RPMI8226 (cell line): ENCODE results near the gene MRGPRX3.
A peak's percentile ranks its signal among the peaks of the same experiment; 100 is the strongest.
"Not testable (repeated sequence)": the region's sequence is repeated elsewhere in the genome, so short reads cannot be mapped to it uniquely, and the experiment has no call there.

ENCODE experiments used
- DNase-seq: peaks from one replicate; pipeline ENCODE4 v3.0.0-alpha.2; 2015

The MRGPRX3 gene

GRCh38 chr11:18132341-18132740 lies at the start of gene MRGPRX3:
Gene MRGPRX3, plus strand, starts transcription at chr11:18132571. Its CDS starts 4,632 bp downstream, at chr11:18137203.
- DNase-seq: no peak

- no peak for DNase-seq
Measured at GRCh38 chr11:18088366-18088765, 44.0 kb upstream of the MRGPRX3 start.

GRCh38 chr11:18088966-18089365 lies 43.4 kb upstream of the MRGPRX3 start:
- DNase-seq: no peak

- DNase-seq: no peak
Measured at GRCh38 chr11:18091731-18092130, 40.6 kb upstream of the MRGPRX3 start.

GRCh38 chr11:18093959-18094358 lies 38.4 kb upstream of the MRGPRX3 start:
- no peak for DNase-seq

GRCh38 chr11:18100926-18101656 lies 31.3 kb upstream of the MRGPRX3 start:
- DNase-seq: no peak

GRCh38 chr11:18105086-18105801 lies 27.1 kb upstream of the MRGPRX3 start:
- no peak for DNase-seq

- peak; percentile 87 for DNase-seq
Measured at GRCh38 chr11:18105802-18106574, 26.4 kb upstream of the MRGPRX3 start, which contains the start of gene SAAL1. Gene SAAL1, minus strand, starts transcription at chr11:18106082. Its CDS starts 41 bp downstream, at chr11:18106041.

- DNase-seq: no peak
Measured at GRCh38 chr11:18106688-18107087, 25.7 kb upstream of the MRGPRX3 start.

- no peak for DNase-seq
Measured at GRCh38 chr11:18108254-18108653, 24.1 kb upstream of the MRGPRX3 start.

GRCh38 chr11:18111005-18111404 lies 21.4 kb upstream of the MRGPRX3 start:
- no peak for DNase-seq

GRCh38 chr11:18115360-18116127 lies 16.8 kb upstream of the MRGPRX3 start:
- peak; percentile 59 for DNase-seq

GRCh38 chr11:18121331-18121828 lies 11.0 kb upstream of the MRGPRX3 start:
- not testable (repeated sequence) for DNase-seq

- DNase-seq: not testable (repeated sequence)
Measured at GRCh38 chr11:18131115-18131514, 1.3 kb upstream of the MRGPRX3 start.

- no peak for DNase-seq
Measured at GRCh38 chr11:18135308-18135707, 2.9 kb downstream of the MRGPRX3 start.

GRCh38 chr11:18137186-18137800 lies 4.9 kb downstream of the MRGPRX3 start:
- DNase-seq: no peak

GRCh38 chr11:18140145-18140544 lies 7.8 kb downstream of the MRGPRX3 start:
- no peak for DNase-seq

- DNase-seq: no peak
Measured at GRCh38 chr11:18144243-18144642, 11.9 kb downstream of the MRGPRX3 start.

- no peak for DNase-seq
Measured at GRCh38 chr11:18145025-18145424, 12.7 kb downstream of the MRGPRX3 start.

GRCh38 chr11:18145837-18146236 lies 13.5 kb downstream of the MRGPRX3 start:
- no peak for DNase-seq

GRCh38 chr11:18151581-18151980 lies 19.2 kb downstream of the MRGPRX3 start:
- DNase-seq: no peak

- DNase-seq: no peak
Measured at GRCh38 chr11:18168372-18168771, 36.0 kb downstream of the MRGPRX3 start.
